Body of pancreas (tissue), 4 donors: ENCODE results near the gene SETD1A.

Experiments
- CTCF ChIP-seq, 7 experiments: fragments of 450-650 bp in 4 of 7; fragments of 200-600 bp in 3 of 7; sonication (generic) in 3 of 7; IDR thresholded peaks; one replicate each; pipeline ENCODE4 v1.5.1; 2016 to 2019; ENCODE audit warnings: antibody characterized with exemption in 7 of 7
- POLR2A ChIP-seq, 3 donors: fragments of 450-650 bp; IDR thresholded peaks; one replicate each; pipeline ENCODE4 v1.6.1; 2016; ENCODE audit warnings: antibody characterized with exemption in 3 of 3, mild to moderate bottlenecking in 2 of 3

DNA sequence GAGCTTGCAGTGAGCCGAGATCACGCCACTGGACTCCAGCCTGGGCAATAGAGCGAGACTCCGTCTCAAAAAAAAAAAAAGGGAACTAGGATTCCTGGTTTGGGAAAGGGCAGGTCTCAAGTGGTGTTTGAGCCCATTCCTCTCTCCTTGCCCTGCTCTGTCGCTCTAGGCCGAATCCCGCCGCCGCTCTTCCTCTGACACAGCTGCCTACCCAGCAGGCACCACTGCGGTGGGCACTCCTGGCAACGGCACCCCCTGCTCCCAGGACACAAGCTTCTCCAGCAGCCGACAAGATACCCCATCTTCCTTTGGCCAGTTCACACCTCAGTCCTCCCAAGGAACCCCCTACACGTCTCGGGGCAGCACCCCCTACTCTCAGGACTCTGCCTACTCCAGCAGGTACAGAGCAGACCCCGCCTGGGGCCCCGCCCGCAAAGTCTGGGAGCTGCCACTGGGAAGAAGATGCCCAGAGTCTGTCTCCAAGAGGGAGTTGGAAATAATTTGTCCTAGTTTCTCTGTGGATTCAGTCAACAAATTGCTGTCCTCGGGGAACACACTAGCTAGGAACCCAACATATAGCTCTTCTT, 6.5 kb downstream of the SETD1A start:
- TF ChIP-seq CTCF (IDR thresholded peaks at IDR 0.05) (no peak), POLR2A (IDR thresholded peaks at IDR 0.05) (no peak)
